GM18508 (cell line): ENCODE measurements around the gene TMEM161B.
"Not testable (repeated sequence)": the region's sequence is repeated elsewhere in the genome, so short reads cannot be mapped to it uniquely, and the experiment has no call there.

Experiments used
- ATAC-seq: cut with Tn5 transposase; IDR thresholded peaks from one replicate; pipeline ENCODE4 v1.9.1; 2021; ENCODE audit warnings: moderate number of reproducible peaks; ENCODE audit not compliant: insufficient read depth, unreplicated experiment

The TMEM161B gene

GRCh38 chr5:88268385-88269184 is at the start of gene TMEM161B:
TSS of gene TMEM161B (minus strand) at chr5:88268845. CDS start at chr5:88268723, 122 bp downstream.
- peak; percentile 96 for ATAC-seq

GRCh38 chr5:88304356-88304755 is 35.7 kb upstream of the TMEM161B start:
- no peak for ATAC-seq

- ATAC-seq = no peak
These were observed 29.8 kb upstream of the TMEM161B start for GRCh38 chr5:88298425-88298824.

- no peak for ATAC-seq
These were observed 22.2 kb upstream of the TMEM161B start for GRCh38 chr5:88290801-88291200.

- ATAC-seq = no peak
These were observed 20.0 kb upstream of the TMEM161B start for GRCh38 chr5:88288528-88289197.

GRCh38 chr5:88287846-88288527 is 19.3 kb upstream of the TMEM161B start:
- no peak for ATAC-seq

GRCh38 chr5:88287302-88287701 is 18.7 kb upstream of the TMEM161B start:
- no peak for ATAC-seq

GRCh38 chr5:88283690-88284089 is 15.0 kb upstream of the TMEM161B start:
- ATAC-seq = no peak

GRCh38 chr5:88281322-88281721 is 12.7 kb upstream of the TMEM161B start:
- ATAC-seq = no peak

GRCh38 chr5:88279584-88279983 is 10.9 kb upstream of the TMEM161B start:
- ATAC-seq = no peak

- ATAC-seq = no peak
These were observed 7.7 kb upstream of the TMEM161B start for GRCh38 chr5:88276378-88276777.

GRCh38 chr5:88275581-88275980 is 6.9 kb upstream of the TMEM161B start:
- ATAC-seq = no peak

GRCh38 chr5:88269222-88269771 is 652 bp upstream of the TMEM161B start:
- ATAC-seq = peak; percentile 14

- not testable (repeated sequence) for ATAC-seq
These were observed 4.1 kb downstream of the TMEM161B start for GRCh38 chr5:88264565-88264964.

GRCh38 chr5:88263349-88263748 is 5.3 kb downstream of the TMEM161B start:
- ATAC-seq = no peak

GRCh38 chr5:88262116-88262515 is 6.5 kb downstream of the TMEM161B start:
- ATAC-seq = no peak

- no peak for ATAC-seq
These were observed 10.0 kb downstream of the TMEM161B start for GRCh38 chr5:88258636-88259035.

- ATAC-seq = no peak
These were observed 11.8 kb downstream of the TMEM161B start for GRCh38 chr5:88256872-88257271.

GRCh38 chr5:88256037-88256436 is 12.6 kb downstream of the TMEM161B start:
- no peak for ATAC-seq

- ATAC-seq = no peak
These were observed 14.3 kb downstream of the TMEM161B start for GRCh38 chr5:88254320-88254719.
